HG02884 (cell line): Measurements from ENCODE around the gene SLC25A18.
"Not testable (repeated sequence)": the region's sequence is repeated elsewhere in the genome, so short reads cannot be mapped to it uniquely, and the experiment has no call there.

ENCODE experiments used
- ATAC-seq: cut with Tn5 transposase; IDR thresholded peaks from one replicate; pipeline ENCODE4 v1.9.1; 2021; ENCODE audit warnings: mild to moderate bottlenecking, moderate library complexity; ENCODE audit not compliant: unreplicated experiment

The SLC25A18 gene

DNA sequence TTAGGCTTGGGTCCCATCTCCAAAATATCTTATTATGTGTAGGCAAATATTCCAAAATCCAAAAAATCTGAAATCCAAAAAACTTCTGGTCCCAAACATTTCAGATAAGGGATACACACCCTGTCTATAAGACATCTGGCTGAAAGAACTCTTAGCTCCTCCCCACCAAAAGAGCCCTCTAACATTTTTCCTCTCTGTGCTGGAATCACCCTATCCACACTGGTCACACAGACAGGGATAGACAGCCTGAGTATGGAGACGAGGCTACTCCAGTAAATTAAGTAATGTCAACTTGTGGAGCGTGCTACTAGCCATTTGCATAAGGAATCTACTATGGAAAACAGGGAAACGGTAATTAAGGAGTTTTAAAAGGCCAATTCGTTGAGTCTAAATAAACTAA lies 40.4 kb downstream of the SLC25A18 start:
- no peak for ATAC-seq

DNA sequence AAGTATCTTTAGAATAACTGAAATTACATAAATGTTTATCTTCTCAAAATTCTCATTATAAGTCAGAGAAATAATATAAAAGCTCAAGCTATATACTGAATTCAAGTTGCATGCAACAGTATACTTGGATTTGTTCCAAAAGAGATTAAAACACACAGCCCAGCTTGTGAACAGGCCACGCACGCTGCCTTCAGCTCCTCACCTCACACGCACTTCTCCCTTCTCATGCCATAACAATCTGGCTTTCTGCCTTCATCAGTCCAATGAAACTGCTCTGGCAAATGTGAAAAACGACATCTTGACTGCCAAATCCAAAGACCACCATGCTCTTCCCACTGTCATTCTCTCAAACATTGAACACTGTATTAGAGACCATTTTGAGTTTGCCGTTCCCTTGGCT lies 43.2 kb downstream of the SLC25A18 start:
- no peak for ATAC-seq

DNA sequence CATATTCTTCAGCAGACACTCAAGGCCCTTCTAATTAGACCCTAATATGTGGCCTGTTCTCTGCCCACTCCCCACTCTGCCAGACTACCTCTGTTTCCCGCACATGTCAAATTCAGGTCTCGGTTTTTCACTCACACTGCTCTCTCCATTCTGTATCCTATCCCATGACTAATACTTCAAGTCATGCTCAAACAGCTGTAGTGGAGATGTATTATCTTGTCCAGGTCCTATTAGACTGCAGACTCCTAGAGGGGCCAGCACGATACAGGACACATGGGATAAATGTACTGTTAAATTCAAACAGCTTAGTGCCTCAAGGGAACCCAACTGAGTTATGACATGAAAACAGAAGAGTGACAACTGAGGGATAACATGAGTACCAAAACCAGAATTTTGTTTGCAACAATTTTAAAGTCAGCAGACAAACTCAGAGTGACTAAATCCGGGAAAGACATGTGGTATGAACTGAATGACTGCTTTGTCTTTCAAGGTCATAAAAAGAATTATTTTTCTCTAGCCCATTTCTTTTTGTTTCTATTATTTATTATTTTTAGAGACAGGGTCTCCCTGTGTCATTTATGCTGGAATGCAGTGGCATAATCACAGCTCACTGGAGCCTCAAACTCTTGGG lies 44.7 kb downstream of the SLC25A18 start:
- ATAC-seq: no peak

DNA sequence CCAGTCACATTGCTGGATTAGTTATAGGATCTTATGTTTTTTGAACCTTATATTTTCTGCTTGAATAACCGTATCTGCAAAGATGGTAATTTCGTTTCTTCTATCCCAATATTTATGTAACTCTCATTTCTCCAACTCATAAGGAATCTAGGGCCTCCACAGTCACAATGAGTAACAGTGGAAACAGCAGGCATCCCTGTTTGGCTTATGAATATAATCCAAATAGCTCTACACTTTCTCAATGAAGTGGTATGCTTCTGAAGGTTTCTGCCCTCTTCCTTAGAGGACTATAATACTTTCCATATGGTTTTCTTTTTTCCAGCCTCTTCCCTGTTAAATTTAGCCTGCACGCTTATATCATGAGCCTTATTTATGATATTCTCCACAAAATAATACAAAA lies 48.8 kb downstream of the SLC25A18 start:
- no peak for ATAC-seq

DNA sequence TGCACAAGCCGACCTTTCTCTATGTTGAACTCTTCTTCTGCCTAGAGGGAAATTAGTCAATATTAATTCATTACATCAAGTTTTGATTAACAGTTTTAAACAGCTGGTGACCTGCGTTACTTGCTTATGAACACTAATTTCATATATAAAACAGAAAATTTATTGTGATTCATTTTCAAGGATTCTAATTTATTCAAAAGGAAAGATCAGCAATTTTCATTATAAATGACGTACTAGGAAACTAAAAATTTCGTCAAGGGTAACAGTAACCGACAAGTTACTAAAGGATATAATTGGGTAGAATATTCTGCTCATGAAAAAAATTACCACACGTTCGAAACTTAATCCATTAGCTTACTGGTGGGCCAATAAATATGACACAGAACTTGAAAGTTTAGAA lies 50.0 kb downstream of the SLC25A18 start:
- no peak for ATAC-seq

DNA sequence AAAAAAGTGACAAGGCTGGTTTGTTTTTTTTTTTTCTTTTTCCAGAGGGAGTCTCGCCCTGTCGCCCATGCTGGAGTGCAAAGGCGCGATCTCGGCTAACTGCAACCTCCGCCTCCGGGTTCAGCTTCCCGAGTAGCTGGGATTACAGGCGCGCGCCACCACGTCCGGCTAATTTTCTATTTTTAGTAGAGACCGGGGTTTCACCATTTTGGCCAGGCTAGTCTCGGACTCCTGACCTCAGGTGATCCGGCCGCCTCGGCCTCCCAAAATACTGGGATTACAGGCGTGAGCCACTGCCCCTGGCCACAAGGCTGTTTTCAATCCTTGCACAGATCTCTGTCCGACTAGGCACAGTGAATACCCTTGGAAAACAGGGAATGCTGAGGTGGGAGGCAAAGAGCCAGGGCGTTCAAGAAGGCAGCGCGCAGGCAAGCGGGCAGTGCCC lies 64.7 kb downstream of the SLC25A18 start:
- ATAC-seq: no peak

DNA sequence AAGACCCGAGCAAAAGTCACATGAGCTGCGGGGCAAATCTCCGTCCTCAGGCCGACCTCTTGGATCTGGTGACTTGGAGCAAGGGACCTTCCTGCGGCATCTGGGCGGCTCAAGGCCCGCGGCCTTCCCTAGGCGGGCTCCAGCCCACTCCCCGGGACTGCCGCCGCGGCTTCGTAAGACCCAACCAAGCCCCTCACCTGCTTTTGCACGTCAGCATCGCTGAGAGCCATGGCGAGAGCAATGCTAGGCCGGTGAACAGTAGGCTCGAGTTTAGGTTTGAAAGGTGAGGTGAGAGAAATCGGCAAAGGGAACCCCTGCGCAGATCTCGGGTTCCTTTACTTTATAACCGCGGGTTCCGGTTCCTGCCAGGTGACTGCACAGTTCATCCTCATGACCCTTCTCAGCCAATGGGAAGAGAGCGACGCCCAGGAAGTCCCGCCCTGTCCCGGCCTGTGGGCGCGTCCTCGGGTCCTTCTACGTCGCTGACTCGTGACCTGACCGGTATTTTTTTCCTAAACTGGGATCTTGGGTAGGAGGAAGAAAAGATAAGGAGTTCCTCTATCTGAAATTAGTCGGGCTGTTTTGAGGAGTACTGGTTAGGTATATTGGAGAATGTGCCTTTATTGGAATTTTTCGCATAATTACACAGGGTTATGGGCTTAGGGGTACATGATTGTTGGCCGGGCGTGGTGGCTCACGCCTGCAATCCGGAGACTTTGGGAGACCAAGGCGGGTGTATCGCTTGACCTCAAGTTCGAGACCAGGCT lies 65.3 kb downstream of the SLC25A18 start, which contains the start of gene ATP6V1E1:
Gene ATP6V1E1, minus strand, starts transcription at position 344 of the 767 bp plus-strand sequence. Its CDS starts 114 bp downstream, at position 230.
- ATAC-seq: peak; percentile 99

DNA sequence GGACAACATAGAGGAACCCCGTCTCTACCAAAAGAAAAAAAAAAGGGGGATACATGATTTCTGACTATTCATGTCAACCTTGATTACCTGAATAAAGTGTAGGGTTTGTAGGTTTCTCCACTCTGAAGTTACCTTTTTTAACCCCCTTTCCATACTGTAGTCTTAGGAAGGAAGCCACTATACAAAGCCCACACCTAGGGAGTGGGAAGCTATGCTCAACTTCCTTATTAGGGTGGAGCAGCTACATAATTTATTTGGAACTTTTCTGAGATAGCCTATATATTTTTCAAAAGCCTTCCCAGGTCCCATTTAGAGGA lies 65.8 kb downstream of the SLC25A18 start:
- ATAC-seq: no peak

DNA sequence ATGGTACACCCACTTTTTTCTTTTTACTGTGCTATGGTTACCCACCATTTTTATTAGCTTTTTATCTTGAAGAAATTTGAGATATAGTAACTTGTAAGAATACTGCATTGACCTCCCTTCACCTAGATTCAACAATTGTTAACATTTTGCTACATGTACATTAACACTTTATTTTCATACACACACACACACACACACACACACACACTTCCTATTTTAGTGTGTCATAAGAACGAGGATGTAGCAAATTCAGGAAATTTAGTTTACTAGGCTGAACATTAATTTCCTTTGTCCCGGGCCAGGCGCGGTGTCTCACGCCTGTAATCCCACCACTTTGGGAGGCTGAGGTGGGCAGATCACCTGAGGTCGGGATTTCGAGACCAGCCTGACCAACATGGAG lies 66.3 kb downstream of the SLC25A18 start:
- no peak for ATAC-seq

DNA sequence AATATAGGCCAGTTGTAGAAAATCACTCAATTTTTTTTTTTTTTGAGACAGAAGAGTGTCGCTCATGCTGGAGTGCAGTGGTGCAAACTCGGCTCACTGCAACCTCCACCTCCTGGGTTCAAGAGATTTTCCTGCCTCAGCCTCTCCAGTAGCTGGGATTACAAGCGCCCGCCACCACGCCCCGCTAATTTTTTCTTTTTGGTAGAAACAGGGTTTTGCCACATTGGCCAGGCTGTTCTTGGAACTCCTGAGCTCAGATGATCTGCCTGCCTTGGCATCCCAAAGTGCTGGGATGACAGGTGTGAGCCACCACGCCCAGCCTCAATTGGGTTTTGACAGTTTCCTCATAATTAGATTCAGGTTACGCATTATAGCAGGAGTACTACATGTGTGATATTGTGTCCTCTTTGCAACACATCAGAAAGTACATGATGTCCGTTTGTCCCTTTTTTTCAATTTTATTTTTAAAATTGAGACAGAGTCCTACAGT lies 67.8 kb downstream of the SLC25A18 start:
- no peak for ATAC-seq

DNA sequence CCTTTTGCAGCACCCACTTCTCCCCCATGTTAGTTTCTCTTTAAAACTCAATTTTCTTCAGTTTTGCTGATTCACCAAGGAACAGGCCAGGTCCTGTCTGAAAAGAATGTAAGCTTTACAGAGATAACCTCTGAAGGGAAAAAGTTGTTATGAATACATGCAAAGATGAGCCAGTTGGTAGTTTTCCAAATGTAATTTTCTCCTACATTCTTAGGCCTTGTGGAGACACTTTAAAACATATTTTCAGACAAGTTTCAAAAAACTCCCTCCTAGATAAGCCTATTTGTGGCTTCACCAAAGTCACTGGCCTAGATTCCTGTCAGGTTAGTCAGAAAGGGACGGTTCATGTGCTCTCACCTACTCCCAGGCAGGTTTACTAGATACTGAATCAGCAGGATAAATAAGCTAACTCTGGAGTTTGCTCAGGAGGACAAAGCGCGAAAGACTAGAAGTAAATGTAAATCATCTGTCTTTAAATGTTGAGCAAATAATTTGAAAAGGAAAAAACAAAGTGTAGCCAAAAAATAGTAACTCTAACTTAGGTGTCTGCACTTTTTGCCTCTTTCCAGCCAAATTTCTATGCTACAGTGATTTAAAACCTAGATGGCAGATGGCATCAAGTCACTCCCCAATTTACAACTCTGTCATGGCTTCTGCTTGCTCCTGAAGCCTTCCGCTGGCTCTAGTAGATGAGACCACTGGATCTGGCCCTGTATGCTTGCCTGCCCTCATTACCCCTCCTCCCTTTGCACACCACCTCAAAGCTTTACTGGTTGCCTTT lies 70.1 kb downstream of the SLC25A18 start:
- no peak for ATAC-seq

DNA sequence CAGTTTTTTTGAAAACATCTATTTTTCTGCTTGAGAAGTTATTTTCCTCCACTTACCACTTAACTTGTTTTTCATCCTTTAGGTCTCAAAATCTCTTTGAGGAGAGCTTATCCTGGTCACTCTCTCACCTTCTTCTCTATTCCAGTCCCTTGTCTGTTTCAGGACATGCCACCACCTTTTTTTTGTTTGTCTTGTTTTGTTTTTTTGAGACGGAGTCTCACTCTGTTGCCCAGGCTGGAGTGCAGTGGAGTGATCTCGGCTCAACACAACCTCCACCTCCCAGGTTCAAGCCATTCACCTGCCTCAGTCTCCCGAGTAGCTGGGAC lies 70.7 kb downstream of the SLC25A18 start:
- ATAC-seq: no peak

DNA sequence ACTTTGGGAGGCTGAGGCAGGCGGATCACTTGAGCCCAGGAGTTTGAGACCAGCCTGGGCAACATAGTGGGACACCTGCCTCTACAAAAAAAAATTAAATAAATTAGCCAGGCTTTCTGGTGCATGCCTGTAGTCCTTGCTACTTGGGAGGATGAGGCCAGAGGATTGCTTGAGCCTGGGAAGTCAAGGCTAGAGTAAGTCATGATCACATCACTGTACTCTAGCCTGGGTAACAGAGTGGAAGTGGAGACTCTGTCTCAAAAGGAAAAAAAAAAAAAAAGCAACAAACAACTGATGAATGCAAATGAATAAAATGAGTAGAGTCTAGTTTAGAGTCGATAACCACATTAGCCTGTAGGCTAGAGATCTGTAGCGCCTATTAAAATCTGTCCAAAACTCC lies 71.4 kb downstream of the SLC25A18 start:
- ATAC-seq: no peak

DNA sequence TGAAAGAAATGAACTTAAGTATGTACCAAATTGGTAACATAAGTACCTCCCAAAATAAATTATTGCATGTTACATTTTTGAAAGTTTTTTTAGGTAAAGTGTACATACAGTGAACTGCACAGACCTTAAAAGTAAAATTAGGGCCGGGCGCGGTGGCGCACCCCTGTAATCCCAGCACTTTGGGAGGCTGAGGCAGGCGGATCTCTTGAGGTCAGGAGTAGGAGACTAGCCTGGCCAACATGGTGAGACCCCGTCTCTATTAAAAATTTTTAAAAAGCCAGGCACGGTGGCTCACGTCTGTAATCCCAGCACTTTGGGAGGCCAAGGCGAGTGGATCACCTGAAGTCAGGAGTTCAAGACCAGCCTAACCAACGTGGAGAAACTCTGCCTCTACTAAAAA lies 73.6 kb downstream of the SLC25A18 start:
- not testable (repeated sequence) for ATAC-seq

DNA sequence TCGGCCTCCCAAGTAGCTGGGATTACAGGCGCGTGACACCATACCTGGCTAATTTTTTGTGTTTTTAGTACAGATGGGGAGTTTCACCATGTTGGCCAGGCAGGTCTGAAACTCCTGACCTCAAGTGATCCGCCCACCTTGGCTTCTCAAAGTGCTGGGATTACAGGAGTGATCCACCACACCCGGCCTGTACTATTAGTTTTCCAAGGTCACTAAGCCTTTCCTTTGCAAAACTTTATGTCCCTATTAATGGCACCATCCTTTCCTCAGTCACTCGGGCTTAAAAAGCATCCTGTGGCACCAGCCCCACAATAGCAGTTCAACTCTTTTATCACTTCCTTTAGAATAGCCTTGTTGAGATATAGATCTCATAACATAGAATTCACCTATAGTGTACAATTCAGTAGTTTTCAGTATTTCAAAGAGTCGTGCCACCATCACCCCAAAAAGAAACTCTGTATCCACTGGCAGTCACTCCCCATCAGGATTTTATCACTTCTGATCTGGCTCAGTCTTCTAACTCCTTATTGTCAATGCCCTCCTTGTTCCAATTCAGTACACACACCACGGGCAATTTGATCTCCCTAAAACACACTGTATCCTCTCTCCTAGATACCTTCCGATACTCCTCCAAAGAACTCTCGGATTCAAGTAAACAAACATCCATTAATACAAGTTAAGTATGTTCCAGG lies 74.3 kb downstream of the SLC25A18 start:
- ATAC-seq: no peak

DNA sequence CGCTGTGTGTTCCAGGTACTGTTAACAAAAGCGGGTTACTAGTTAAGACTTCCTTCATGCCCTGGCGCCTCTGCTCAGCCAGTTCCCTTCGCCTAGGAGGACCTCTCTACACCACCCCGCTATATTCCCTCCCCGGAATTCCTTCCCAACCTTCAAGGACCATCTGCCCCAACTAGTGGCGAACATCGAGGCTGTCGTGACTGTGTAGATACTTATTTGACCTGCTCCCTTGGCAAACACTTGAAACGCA lies 74.8 kb downstream of the SLC25A18 start:
- ATAC-seq: peak; percentile 22

DNA sequence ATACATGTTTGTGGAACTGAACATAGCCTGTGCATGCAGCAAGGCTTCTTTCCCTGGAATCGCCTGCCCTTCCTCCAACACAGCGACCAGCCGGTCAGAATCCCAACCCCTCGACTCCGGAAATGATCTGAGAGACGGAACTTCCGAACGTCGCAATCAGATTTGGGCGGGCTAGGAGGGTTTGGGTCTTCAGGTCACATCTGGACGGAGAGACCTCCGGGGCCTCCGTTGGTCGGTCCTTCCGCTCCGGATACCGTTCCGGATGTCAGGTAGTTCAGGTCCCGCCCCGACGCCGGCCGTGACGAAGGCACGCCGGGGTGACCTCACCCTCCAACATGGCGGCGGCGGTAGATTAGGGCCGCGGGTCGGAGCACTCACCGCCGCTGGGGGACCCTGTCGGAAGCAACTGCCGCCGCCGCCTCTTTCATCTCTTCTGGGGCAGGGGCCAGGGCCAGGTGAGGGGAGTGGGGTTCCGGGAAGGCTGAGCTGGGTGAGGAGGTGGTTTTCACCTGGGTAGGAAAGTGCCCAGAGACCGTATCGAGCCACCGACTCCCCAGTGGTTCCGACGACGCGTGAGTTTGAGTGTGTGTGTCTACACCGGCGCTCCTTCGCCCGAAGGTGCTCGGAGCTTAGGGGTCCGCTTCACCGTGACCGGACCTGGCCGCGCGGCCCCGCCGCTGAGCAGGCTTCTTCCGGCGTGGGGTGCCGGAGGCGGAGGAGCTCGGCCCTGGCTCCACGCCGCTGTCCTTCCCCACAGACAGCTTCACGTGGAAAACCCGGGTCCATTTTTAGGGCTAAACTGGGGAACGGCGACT lies 75.3 kb downstream of the SLC25A18 start, which contains the start of gene BCL2L13:
Gene BCL2L13, plus strand, starts transcription at position 326 of the 815 bp plus-strand sequence. CDS start 16,955 bp downstream, outside the sequence.
- peak; percentile 90 for ATAC-seq

DNA sequence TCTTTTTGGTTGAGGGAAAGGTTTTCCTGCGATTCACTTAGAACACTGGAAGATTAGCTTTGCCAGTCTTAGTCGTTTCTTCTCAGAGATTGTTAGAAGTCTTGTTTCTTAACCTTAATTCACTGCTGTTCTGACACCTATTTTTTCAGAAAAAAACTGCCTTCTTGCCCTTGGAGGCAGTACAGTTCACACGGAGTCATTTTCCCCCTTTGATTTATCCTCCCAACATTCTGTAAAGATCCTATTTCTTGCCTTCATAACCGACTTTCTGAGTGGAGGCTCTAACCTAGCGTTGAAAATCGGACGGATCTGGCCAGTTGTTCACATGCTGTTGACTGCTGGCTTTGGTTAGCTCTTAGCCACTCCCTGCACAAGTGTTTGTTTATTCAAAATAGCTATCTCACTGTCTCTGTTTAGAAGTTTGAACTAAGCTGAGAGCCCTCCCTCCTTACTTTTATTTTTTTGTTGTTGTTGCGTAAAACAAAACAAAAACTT lies 76.0 kb downstream of the SLC25A18 start:
- ATAC-seq: no peak
